ENCODE results near the gene DIS3L. TPM values are rescaled to one million over a fixed set of nuclear protein-coding genes. Genes with fewer than 3 reads are reported as not detected.
"Not testable (repeated sequence)": the region's sequence is repeated elsewhere in the genome, so short reads cannot be mapped to it uniquely, and the experiment has no call there.

DIS3L gene
- total RNA-seq, 1 donor from 2014 or later = 30.9 TPM

DNA sequence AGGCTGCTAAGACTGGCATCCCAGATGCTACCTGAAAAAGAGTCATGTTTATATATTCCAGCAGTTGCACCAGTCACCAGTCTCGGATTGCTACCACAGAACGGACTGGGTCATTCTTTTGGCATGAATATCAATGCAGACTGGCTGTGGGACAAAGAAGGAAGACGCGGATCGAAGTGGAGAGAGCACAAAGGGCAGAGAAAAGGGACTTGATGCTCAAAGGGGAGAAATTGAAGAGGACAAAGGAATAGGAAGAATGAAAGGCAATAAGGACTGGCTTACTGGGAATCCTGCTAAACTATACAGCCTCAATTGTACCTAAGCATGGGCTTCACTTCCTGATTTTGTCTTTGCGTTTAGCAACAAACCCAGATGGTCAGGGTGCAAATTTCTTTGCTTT, 15.3 kb upstream of the DIS3L start:
- no peak for DNase-seq (ENCODE audit: low spot score)

DNA sequence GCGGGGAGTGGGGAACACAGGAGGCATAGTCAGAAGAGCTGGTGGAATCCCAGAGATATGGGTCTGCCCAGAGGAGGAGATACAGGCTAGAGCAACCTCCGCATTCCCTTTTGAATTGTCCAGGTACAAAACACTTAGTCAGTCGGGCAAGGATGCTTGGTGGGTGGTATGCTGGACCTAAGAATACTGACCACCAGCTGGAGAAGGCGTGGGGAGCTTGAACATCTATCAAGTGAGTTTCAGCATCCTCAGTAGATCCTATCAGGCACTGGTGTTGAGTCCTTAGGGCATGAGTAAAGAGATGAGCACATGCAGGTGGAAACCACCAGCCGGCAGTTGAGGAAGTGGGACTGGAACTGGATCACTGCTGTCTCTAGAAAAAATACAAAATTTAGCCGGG, 14.7 kb upstream of the DIS3L start:
- no peak for DNase-seq (ENCODE audit: low spot score)

DNA sequence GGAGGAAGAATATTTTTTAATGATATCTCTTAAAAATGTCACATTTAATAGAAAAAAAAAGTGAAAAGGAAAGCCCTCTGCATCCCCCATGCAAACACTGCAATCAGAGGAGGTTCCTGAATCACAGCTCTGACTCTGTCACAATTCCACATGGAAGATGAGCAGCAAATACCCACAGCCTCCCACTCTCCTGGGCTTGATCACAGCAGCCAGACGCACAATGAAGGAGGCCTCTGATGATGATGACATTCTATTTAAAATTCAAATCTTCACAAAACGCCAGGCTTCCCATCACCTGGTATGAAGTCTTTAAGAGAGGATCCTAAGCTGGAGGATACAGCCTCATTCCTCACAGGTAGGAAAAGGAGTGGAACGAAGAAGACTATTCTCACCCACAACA, 9.1 kb upstream of the DIS3L start:
- no peak for DNase-seq (ENCODE audit: low spot score)

DNA sequence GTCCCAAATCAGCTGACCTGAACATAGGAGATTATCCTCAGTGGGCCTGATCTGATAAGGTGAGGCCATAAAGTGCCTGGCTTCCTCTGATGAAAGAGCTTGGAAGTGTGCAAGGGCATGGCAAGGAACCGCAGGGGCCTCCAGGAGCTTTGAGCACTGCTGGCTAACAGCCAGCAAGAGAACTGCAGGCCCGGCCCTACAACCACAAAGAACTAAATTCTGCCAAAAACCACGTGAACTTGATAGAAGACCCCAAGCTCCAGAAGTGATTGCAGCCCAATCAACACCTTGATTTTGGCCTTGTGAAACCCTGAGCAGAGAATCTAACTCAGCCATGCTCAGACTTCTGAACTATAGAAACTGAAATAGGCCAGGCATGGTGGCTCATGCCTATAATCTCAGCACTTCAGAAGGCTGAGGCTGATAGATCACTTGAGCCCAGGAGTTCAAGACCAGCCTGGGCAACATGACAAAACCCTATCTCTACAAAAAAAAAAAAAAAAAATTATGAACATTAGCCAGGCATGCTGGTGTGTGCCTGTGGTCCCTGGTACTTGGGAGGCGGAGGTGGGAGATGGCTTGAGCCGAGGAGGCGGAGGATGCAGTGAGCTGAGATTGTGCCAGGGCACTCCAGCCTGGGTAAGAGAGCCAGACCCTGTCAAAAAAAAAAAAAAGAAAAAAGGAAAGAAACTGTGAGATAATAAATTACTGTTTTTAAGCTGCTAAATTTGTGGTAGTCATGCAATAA, 7.7 kb upstream of the DIS3L start:
- DNase-seq (ENCODE audit: low spot score) = no peak

DNA sequence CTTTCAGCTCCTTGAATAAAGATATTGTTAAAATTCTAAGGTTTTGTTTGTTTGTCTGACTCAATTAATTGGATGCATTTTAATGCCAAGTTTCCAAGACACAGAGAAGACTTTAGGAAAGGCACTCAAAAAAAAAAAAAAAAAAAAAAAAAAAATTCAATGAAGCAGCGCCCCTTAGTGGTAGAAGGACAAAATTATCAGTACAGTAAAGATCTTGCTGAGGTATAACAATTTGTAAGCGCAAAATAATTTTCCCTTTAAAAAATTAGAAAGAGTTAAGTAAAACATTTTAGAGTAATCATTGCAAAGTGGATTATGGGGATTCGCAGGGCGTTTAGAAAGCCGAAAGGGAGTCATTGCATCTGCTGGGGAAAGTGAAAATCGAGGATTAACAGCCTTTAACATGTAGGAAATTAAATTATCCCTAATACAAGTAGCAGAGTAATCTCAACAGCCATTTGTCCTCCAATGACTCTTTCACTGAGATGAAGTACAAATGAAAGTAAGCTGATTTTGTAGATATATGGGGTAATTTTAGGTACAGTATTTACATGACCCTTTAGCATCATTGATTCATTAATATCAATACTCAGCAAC, 5.8 kb upstream of the DIS3L start:
- no peak for DNase-seq (ENCODE audit: low spot score)

DNA sequence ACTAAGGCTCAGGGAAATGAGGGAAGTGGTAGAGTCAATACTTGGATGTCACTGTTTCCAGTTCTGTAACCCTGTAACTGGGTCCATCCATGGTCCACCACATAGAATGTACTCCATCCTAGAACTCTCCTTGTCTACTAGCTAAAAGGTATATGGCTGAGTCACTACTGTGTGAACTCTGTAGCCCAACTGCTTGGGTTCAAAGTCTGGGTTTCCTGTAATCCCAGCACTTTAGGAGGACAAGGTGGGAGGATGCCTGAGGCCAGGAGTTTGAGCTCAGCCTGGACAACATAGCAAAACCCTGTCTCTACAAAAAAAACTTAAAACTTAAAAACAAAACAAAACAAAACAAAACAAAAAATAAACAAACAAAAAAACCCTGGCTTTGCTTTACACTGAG, 5.3 kb upstream of the DIS3L start:
- DNase-seq (ENCODE audit: low spot score) = no peak

DNA sequence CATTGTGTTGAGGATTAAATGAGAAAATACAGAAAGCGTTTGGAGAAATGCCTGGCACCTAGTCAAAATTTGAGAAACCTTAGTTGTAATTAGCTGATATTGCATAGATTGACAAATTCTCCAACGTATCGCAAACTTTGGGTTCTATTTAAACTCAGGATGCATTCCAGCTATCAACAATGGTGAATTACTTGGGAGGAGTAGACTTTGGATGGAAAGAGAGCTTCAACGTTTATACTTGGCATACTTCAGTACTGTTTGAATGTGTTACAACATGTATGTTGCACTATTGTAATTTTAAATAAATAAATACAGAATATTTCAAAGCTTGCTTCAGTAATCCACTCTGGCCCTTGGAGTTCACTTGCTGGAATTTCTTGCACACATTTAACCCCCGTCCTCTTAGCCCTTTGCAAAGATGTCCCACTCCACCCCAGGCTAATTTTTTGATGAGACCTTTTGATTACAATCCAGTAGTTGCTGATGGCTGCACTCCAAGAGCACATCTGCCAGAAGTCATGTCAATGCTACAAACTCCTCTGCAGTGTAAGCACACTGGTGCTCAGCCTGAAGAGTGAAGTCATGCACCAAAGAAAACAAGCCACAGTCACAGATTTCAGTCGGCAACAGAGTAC, 4.7 kb upstream of the DIS3L start:
- no peak for DNase-seq (ENCODE audit: low spot score)

DNA sequence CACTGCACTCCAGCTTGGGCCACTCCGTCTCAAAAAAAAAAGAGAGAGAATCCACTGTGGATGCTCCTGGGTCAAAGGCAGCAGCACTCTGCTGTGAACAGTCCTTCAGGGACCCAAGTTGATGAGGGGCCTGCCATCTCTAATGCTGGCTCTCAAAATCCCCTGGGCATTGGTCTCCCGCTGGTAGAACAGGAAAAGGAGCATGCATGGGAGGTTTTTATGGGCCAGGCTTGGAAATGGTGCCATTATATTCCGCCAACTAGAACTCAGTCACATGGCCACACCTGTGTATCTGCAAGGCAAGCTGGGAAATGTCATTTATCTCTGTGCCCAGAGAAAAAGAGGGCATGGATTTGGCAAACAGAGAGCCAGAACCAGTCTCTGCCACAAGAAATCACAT, 3.4 kb upstream of the DIS3L start:
- DNase-seq (ENCODE audit: low spot score) = no peak

DNA sequence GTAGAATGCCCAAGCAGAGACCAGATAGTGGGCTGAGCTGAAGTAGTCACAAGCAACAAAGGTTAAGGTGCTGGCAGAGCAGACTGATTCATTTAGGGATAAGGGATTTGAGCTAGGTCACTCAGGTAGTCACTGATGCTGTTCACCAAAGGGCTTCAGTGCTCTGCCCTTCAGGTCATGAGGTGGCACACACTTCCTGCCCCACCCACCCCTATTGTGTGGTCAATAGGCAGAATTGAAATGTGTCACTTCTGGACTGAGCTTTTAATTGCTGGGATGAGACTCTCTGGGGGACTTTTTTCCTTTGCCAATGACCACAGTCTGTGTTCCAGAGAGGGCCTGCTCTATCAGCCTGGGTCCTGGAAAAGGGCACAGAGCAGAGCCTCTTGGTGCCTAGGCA, 2.9 kb upstream of the DIS3L start:
- DNase-seq (ENCODE audit: low spot score) = no peak

DNA sequence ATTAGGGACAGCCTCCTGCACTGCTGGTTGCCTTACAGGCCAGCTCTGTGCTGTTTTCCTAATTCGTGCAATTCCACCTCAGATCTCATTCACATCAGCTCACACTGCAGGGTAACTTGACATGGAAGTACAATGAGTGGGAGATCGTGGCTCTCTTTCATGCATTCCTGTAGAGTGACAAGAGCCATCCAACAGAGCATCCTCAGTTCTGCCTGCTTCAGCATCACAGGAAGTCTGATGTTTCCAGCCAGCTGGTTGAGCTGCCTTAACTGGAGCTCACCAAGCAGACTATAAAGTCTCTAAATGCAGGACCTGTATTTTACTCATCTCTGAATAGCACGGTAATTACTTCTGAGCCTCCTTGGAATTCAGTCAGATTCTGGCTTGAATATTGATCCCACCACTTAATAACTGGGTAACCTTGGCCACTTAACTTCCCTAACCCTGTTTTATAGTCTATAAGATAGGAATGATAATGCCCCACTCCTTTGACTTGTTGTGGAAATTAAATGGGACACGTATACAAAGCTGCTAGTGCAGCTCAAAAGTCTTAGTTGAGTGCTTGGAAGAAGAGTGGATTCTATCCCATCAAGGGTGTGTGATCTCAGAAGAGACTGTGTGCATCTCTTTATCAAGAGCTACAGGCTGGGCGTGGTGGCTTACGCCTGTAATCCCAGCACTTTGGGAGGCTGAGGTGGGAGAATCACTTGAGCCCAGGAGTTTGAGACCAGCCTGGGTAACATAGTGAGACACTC, 1.4 kb upstream of the DIS3L start:
- no peak for DNase-seq (ENCODE audit: low spot score)

DNA sequence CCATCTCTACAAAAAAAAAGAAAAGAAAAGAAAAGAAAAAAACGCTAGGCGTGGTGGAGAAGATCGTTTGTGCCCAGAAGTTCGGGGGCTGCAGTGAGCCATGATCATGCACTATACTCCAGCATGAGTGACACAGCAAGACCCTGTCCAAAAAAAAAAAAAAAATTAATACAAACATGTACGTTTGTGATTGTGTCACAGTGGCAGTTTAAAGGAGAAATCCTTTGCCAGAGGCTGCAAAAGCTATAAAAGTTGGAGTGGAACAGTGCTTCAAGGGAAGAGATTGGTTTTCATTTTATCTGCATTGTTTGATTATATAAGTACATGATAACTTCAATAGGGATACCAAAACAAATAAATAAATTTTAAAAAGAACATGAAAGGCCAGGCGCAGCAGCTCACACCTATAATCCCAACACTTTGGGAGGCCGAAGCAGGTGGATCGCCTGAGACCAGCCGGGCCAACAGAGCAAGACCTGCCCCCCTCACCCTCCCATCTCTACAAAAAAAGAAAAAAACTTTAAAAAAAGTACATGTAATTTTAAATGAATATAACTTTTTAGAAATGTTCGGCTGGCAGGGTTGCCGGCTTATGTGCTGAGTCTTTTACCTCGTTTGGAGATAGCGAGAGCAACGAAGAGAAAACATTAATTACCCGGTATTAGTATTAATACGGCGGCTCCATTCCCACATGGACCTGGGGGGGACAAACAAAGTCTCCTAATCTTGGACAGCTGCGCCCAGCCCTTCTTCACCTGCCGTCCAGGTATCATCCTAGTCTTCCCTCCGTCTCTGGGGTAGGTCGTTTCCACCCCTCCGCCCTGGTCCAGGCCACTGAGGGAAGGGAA, 573 bp upstream of the DIS3L start:
- DNase-seq (ENCODE audit: low spot score) = no peak

DNA sequence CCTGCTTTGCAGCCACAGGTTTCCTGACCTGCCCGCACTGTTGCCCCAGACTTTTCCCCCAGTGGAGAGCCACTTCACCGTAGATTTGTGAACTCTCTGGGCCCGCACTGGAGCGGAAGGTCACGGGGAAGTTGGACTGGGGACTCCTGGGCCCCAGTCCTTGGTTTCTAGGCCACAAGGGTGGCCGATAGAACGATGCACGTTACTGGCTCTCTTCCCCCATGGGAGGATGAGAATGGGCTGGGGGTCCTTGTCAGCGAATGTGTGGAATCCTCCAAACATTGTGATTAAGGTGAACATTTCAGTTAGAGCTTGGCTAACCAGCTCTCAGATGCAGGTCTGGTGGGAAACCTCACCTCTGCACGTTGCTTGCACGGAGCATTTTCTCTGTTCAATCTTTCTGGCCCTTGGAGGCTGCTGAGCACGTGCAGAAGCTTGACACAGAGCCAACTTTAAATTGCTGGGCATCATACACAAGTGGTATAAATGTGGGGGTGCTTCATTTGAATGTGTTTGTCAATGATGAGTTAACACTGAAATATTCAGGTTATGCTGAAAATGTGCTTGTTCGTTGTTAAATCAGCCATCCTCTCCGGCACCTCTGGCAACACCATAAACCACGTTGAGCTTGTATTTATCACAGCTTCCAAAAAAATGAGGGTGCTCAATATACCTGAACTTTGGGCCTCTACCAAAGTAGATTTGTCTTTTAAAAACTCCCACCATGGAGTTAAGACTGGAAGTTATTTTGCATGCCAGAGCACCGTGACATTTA, 976 bp downstream of the DIS3L start:
- no peak for DNase-seq (ENCODE audit: low spot score)

DNA sequence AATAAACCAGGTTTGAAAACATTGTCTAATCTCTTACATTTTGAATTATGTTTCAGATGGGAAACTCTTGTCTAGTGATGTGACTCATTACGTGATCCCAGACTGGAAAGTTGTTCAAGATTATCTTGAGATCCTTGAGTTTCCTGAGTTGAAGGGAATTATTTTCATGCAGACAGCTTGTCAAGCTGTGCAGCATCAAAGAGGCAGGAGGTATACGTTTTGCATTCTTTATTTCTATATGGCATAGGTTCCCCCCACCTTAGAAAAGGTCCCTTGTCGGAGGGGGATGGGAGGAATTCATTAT, 1.5 kb downstream of the DIS3L start:
- DNase-seq (ENCODE audit: low spot score) = no peak

DNA sequence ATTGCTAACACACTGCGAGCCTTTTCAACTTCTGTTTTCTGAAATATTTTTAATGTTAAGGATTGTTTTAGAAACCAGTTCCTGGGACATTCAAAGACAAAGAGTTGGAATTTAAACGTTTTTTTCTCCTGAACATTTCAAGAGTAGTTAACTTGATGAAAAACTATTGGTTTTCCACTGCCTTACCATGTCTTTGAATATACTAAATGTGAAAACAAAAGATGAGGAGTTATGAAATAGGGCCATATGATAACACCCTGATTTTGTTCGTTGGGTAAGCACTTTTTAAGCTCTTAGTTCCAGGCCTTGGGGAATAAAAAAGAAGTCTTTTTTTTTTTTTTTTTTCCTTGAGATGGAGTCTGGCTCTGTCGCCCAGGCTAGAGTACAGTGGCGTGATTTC, 2.8 kb downstream of the DIS3L start:
- no peak for DNase-seq (ENCODE audit: low spot score)

DNA sequence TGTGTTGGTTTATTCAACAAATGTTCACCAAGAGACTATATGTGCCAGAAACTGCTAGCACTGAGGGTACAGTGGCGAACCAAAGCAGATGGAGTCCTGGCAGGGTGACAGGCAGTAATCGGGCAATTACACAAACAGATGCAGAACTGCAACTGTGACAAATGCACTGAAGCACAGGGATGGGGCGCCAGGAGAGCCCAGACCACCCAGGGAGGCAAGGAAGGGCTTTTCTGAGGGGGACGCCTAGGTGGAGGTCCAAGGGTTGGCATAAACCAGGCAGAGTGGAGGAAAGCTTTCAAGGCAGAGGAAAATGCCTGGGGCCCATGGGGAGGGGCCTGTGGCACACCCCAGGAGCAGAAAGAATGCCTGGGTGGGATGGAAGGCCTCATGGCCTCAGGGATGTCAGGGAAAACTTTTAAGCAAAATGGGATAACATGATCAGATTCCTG, 5.5 kb downstream of the DIS3L start:
- DNase-seq (ENCODE audit: low spot score) = no peak

DNA sequence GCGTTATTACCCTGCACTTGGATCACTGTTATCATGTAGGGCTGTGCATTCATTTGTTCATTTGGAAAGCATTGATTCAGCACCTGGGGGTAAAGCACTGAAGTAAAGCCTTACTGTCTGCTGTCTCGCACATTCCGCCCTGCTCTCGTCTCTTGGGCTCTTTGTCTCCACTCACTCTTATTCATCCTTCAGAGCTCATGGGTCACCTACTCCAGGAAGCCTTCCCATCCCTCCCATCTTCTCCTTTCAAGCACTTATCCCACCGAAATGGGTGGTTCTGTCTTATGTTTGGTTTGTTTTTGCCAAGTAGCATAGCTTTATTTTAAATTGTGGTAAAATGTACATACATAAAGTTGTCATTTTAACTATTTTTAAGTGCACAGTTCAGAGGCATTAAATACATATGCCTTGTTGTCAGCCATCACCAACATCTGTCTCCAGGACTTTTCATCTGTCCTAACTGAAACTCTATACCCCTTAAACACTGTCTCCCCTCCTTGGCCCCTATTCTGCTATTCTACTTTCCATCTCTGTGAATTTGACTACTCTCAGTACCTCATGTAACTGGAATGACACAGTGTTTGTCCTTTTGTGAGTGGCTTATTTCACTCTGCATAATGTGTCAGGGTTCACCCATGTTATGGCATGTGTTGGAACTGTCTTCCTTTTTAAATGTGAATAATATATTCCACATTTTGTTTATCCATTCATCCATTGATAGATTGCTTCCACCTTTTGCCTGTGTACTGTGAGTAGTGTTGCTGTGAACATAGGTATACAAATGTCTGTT, 9.3 kb downstream of the DIS3L start:
- DNase-seq (ENCODE audit: low spot score) = no peak

DNA sequence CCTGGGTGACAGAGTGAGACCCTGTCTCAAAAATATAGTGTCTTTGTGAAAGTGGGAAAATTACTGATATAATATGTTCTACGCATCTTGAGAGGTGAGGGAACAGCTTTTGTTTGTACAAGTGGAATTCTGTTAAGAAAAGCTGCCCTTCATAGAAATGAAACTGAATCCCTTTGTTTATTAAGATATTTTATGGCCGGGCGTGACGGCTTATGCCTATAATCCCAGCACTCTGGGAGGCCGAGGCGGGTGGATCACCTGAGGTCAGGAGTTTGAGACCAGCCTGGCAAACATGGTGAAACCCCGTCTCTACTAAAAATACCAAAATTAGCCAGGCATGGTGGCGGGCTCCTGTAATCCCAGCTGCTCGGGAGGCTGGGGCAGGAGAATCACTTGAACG, 11.1 kb downstream of the DIS3L start:
- DNase-seq (ENCODE audit: low spot score) = not testable (repeated sequence)

DNA sequence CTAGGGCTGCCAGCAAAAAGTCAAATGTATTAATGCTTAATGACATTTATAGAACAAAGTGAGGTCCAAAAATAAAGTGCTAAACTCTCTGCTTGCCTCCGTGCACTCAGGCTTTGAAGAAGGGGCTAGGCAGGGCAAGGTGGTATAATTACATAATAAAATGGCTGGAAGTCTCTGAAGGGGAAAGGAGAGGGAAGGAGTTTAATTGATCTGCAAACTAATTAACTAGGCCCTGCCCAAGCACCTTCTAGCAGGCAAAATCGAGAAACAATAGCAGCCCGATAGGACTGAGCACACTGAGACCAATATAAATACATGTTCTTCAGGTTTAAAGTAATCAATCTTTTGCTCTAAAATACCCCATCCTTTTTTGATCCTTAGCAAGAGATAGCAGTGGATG, 13.0 kb downstream of the DIS3L start:
- no peak for DNase-seq (ENCODE audit: low spot score)

DNA sequence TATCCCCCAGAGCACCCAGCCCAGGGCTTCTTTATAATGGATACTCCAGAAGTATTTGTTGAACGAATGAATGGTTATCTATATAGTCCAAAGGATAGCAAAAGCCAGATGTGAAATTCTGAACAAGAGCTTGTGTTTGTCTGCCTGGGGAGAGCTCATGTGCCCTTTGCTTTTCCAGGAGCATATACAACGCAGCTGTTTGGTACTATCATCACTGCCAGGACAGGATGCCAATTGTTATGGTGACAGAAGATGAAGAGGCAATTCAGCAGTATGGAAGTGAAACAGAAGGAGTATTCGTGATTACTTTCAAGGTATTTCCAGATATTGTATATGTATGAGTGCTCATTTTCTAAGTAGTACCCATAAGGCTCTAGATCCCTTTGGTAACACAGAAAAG, 15.2 kb downstream of the DIS3L start:
- DNase-seq (ENCODE audit: low spot score) = no peak

DNA sequence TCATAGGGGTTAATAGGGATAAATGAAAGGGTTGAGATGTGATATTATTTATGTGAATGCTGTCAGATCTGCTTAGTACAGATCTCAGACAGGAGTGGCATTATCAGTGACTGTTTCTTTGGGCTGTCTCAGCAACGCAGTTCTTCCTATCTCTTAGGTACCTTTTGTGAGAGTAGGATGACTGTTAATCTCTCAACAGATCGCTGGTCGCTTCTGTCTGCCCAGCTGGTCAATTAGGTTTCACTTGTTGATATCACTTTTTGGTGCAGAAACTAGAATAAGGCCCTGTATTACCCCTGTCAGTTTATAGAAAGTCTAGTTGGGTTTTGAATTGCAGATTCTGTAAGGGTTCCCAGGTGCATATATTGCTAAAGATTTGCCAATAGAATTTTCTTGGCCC, 16.5 kb downstream of the DIS3L start:
- DNase-seq (ENCODE audit: low spot score) = no peak
